Measurements from ENCODE around the gene ETV3L. TPM values are rescaled to one million over a fixed set of nuclear protein-coding genes. Genes with fewer than 3 reads are reported as not detected.

The ETV3L gene
- total and polyA plus RNA-seq, 2 donors from 2014 or later, result not detected

- no peak for TF ChIP-seq CTCF (IDR thresholded peaks at IDR 0.05; ENCODE audit: borderline replicate concordance, extremely low read depth, insufficient read depth)
These were observed 19.8 kb upstream of the ETV3L start for GRCh38 chr1:157119448-157119847.

GRCh38 chr1:157119008-157119407 is 19.4 kb upstream of the ETV3L start:
- intact Hi-C loops (cut with DNase I), result no loop called here
- FAIRE-seq, result no peak
- H3K36me3 ChIP-seq (ENCODE audit: control insufficient read depth in 2 of 3, insufficient read depth in 3 of 3, low read length in 3 of 3), result peaks cover 0 to 8% (median 2%) of the 10 kb centered on the region in 3 donors
- H3K27ac ChIP-seq (ENCODE audit: low read depth in 2 of 2, low read length in 2 of 2), result no peak overlapping the region
- no peak for TF ChIP-seq CTCF (IDR thresholded peaks at IDR 0.05; ENCODE audit: borderline replicate concordance, extremely low read depth, insufficient read depth)
- no peaks in the 10 kb centered on the region for H3K9me3 ChIP-seq (ENCODE audit: control insufficient read depth in 2 of 3, insufficient read depth in 1 of 3, low read length in 3 of 3)
- H3K27me3 ChIP-seq (ENCODE audit: control insufficient read depth, insufficient read depth, low read length), result no peaks in the 10 kb centered on the region
- no peak overlapping the region for H3K4me3 ChIP-seq (ENCODE audit: low read length in 3 of 3)
- no peak overlapping the region for H3K9ac ChIP-seq (ENCODE audit: low read length in 3 of 3)
- no peak for DNase-seq
- H3K4me1 ChIP-seq (ENCODE audit: control insufficient read depth in 2 of 3, insufficient read depth in 2 of 3, low read depth in 1 of 3, low read length in 3 of 3), result no peaks in the 10 kb centered on the region

More at GRCh38 chr1:157119448-157119847, 19.8 kb upstream of the ETV3L start:
- no peak overlapping the region for H3K9ac ChIP-seq (ENCODE audit: low read length in 3 of 3)
- FAIRE-seq (no peak), DNase-seq (no peak)
- H3K36me3 ChIP-seq (ENCODE audit: control insufficient read depth in 2 of 3, insufficient read depth in 3 of 3, low read length in 3 of 3), result peaks cover 0 to 11% (median 5%) of the 10 kb centered on the region in 3 donors
- no peak overlapping the region for H3K27ac ChIP-seq (ENCODE audit: low read depth in 2 of 2, low read length in 2 of 2)
- H3K4me1 ChIP-seq (ENCODE audit: control insufficient read depth in 2 of 3, insufficient read depth in 2 of 3, low read depth in 1 of 3, low read length in 3 of 3), result no peaks in the 10 kb centered on the region
- intact Hi-C loops (cut with DNase I), result no loop called here
- H3K27me3 ChIP-seq (ENCODE audit: control insufficient read depth, insufficient read depth, low read length), result no peaks in the 10 kb centered on the region
- H3K9me3 ChIP-seq (ENCODE audit: control insufficient read depth in 2 of 3, insufficient read depth in 1 of 3, low read length in 3 of 3), result no peaks in the 10 kb centered on the region
- no peak overlapping the region for H3K4me3 ChIP-seq (ENCODE audit: low read length in 3 of 3)

- intact Hi-C loops (cut with DNase I), result no loop called here
- Histone ChIP-seq H3K27ac (ENCODE audit: low read depth in 2 of 2, low read length in 2 of 2) (no peak overlapping the region), H3K9me3 (ENCODE audit: control insufficient read depth in 2 of 3, insufficient read depth in 1 of 3, low read length in 3 of 3) (no peaks in the 10 kb centered on the region), H3K36me3 (ENCODE audit: control insufficient read depth in 2 of 3, insufficient read depth in 3 of 3, low read length in 3 of 3) (no peaks in the 10 kb centered on the region), H3K4me3 (ENCODE audit: low read length in 3 of 3) (no peak overlapping the region), H3K27me3 (ENCODE audit: control insufficient read depth, insufficient read depth, low read length) (no peaks in the 10 kb centered on the region), H3K9ac (ENCODE audit: low read length in 3 of 3) (no peak overlapping the region), H3K4me1 (ENCODE audit: control insufficient read depth in 2 of 3, insufficient read depth in 2 of 3, low read depth in 1 of 3, low read length in 3 of 3) (no peaks in the 10 kb centered on the region)
- DNase-seq (no peak), FAIRE-seq (no peak)
- no peak for TF ChIP-seq CTCF (IDR thresholded peaks at IDR 0.05; ENCODE audit: borderline replicate concordance, extremely low read depth, insufficient read depth)
These were observed 18.0 kb upstream of the ETV3L start for GRCh38 chr1:157117527-157118057.

GRCh38 chr1:157116737-157117103 is 17.1 kb upstream of the ETV3L start:
- no peak for DNase-seq
- FAIRE-seq, result no peak
- no peaks in the 10 kb centered on the region for H3K9me3 ChIP-seq (ENCODE audit: control insufficient read depth in 2 of 3, insufficient read depth in 1 of 3, low read length in 3 of 3)
- intact Hi-C loops (cut with DNase I), result no loop called here
- TF ChIP-seq CTCF (IDR thresholded peaks at IDR 0.05; ENCODE audit: borderline replicate concordance, extremely low read depth, insufficient read depth), result no peak
- H3K27me3 ChIP-seq (ENCODE audit: control insufficient read depth, insufficient read depth, low read length), result no peaks in the 10 kb centered on the region
- no peak overlapping the region for H3K9ac ChIP-seq (ENCODE audit: low read length in 3 of 3)
- no peaks in the 10 kb centered on the region for H3K4me1 ChIP-seq (ENCODE audit: control insufficient read depth in 2 of 3, insufficient read depth in 2 of 3, low read depth in 1 of 3, low read length in 3 of 3)
- H3K27ac ChIP-seq (ENCODE audit: low read depth in 2 of 2, low read length in 2 of 2), result no peak overlapping the region
- no peak overlapping the region for H3K4me3 ChIP-seq (ENCODE audit: low read length in 3 of 3)
- no peaks in the 10 kb centered on the region for H3K36me3 ChIP-seq (ENCODE audit: control insufficient read depth in 2 of 3, insufficient read depth in 3 of 3, low read length in 3 of 3)

Measured in kidney (tissue), 14 donors.